Hepatocyte (in vitro differentiated cells): ENCODE results near the gene AP3S1.

Source experiments
- EZH2 ChIP-seq: fragments of 200-600 bp; sonication (generic); IDR thresholded peaks from 2 replicates; pipeline ENCODE4 v1.6.1; 2016; ENCODE audit warnings: antibody characterized with exemption, mild to moderate bottlenecking, borderline replicate concordance
- TF ChIP-seq, protein P1 (sequence below): fragments of 200-600 bp; sonication (generic); IDR thresholded peaks from 2 replicates; pipeline ENCODE4 v1.5.1; 2016; ENCODE audit warnings: antibody characterized with exemption, mild to moderate bottlenecking; ENCODE audit not compliant: poor library complexity

DNA sequence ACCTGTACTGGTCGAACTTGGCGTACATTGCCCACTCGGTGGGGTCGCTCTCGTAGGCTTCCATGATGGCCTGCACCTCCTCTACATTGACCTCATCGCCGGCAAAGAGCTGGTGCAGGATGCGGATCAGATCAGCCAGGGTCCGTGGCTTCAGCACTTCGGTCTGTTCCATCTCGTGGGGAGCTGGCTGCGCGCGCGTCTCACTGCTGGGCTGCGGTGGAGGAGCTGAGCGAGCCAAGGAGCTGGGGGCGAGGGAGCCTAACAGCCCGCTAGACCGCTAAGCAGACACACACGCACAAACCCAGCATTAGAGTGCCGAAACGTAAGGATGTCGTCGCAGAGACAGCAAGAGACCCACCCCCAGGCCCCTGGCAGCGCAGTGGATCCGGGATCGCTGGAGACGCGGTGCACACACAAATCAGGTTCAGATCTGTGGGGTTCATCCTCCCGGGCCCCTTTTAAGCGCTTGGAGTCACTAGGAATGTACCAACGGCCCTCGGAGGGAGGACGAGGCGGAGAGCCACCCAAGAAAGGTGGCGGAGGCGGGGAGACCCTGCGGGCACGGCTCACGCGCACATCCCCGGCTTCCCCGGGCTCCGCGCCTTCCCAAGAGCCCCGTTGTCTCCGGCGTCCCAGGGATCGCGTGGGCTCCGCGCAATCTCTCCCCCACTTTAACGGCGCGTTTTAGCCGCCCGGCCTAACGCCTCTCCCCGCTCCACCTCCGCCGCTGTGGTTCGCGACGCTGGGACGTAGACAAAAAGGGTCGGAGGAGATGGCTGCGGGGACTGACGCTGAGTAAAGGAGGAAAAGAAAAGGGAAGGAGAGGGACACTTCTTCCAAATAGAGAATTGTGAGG lies 25.3 kb upstream of the AP3S1 start, which contains the start of gene CDO1:
- TF ChIP-seq, protein P1, sequence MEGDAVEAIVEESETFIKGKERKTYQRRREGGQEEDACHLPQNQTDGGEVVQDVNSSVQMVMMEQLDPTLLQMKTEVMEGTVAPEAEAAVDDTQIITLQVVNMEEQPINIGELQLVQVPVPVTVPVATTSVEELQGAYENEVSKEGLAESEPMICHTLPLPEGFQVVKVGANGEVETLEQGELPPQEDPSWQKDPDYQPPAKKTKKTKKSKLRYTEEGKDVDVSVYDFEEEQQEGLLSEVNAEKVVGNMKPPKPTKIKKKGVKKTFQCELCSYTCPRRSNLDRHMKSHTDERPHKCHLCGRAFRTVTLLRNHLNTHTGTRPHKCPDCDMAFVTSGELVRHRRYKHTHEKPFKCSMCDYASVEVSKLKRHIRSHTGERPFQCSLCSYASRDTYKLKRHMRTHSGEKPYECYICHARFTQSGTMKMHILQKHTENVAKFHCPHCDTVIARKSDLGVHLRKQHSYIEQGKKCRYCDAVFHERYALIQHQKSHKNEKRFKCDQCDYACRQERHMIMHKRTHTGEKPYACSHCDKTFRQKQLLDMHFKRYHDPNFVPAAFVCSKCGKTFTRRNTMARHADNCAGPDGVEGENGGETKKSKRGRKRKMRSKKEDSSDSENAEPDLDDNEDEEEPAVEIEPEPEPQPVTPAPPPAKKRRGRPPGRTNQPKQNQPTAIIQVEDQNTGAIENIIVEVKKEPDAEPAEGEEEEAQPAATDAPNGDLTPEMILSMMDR: no peak
- TF ChIP-seq EZH2: peak; percentile 15
